ENCODE measurements around the gene CCDC142.

Gene CCDC142

GRCh38 chr2:74440378-74441169, 42.2 kb downstream of the CCDC142 start:
- DNase-seq = no peak

- DNase-seq = no peak
Measured at GRCh38 chr2:74439803-74440377, 42.9 kb downstream of the CCDC142 start.

DNA sequence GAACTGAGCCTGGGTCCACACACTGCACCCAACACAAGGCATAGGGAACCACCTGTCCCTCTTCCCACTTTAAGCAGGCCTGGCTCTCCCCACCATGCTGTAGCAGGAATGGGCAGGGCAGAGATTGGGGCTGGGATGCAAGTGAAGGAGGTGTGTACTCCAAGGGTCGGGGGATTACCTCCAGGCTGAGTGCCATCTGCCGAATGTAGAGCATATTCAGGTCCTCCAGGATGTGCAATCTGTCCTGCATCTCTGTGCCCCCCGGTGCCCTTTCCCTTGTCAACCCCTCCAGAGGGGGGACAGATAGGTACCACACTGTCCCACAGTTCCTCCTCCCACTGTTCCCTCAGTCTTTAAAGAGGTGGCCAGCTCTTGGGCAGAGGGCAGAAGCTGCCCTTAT, 43.4 kb downstream of the CCDC142 start:
- DNase-seq = no peak

- DNase-seq = no peak
Measured at GRCh38 chr2:74438248-74438647, 44.5 kb downstream of the CCDC142 start.

GRCh38 chr2:74436848-74437695, 45.7 kb downstream of the CCDC142 start:
- DNase-seq = no peak

GRCh38 chr2:74436111-74436805, 46.5 kb downstream of the CCDC142 start:
- no peak for DNase-seq

- no peak for DNase-seq
Measured at GRCh38 chr2:74430502-74430901, 52.3 kb downstream of the CCDC142 start.

DNA sequence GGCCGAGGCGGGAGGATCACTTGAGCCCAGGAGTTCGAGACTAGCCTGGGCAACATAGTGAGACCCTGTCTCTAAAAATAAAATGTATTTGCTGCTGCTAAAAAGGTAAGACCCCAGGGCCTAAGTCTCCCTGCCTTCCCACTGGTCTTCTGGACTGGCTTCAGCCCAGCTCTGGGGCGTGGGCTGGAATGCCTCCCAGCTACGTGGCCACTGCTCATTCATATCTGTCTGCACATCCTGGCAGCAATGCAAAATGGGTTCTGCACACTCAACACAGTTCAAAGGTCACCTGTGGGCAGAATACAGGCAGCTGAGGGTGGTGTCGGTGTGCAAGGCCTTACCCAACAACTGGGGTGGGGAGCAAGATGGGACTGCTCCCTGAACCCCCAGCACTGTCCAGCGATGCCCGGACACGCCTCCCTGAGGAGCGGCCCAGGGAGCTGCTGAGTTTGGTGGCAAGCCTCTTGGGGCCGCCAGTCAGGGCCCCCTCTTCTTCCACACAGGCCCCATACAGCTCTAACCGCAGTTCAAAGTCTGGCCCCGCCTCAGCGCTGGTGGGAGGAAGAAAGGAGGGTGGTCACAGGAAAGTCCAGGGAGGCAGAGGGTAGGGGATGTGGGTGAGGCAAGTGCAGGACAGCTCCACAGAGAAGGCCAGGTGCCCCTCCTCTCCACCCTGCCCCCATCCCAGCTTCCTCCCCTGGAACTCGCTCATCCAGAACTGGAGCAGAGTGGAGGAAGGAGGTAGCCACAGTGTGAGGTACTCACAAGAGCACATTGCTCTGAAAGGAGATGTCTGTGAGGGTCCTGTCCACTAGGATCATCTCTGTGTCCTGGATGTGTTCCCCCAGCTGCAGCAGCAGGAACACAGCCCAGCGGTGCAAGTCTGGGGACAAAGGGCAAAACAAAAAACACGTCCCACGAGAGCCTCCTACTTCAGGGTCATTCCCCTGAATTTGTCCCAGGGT, 53.0 kb downstream of the CCDC142 start:
- no peak for DNase-seq

- no peak for DNase-seq
Measured at GRCh38 chr2:74428675-74429074, 54.1 kb downstream of the CCDC142 start.

DNA sequence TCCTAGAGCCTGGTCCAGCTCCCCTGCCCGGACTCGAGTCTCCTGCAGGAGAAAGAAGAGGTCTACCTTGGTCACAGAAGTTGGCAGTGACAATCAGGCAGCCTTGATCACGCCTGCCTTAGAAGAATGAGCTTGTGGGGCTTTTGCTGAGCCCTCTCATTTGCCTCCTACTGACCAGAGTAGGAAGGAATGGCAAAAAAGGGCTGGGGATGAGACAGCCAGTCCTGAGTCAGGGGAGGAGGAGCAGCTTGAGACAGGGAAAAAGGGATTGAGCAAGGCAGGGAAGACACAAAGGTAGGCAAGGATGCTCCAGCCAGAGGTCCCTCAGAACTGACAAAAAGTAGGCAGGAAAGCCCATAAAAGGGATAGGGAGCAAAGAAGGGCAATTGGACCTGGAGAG, 55.2 kb downstream of the CCDC142 start:
- no peak for DNase-seq

GRCh38 chr2:74426181-74426758, 56.5 kb downstream of the CCDC142 start:
- no peak for DNase-seq

DNA sequence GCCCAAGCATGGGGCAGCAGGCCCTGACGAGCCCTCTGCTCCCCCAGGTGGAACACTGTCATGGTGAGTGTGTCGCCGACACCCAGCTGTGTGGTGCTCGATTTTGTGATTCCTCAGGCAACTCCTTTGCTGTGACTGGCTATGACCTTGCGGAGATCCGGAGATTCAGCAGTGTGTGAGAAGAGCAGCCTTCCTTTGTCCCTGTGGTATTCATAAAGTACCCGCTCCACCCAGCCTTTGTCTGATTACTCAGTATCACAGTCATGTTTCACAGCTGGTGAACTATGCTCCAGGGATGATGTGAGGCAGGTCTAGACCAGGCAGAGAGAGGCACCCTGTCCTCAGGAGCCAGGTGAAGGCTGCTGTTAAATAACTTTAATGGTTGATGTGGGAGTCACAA, 57.3 kb downstream of the CCDC142 start:
- DNase-seq = no peak

GRCh38 chr2:74424995-74425406, 57.8 kb downstream of the CCDC142 start:
- no peak for DNase-seq

DNA sequence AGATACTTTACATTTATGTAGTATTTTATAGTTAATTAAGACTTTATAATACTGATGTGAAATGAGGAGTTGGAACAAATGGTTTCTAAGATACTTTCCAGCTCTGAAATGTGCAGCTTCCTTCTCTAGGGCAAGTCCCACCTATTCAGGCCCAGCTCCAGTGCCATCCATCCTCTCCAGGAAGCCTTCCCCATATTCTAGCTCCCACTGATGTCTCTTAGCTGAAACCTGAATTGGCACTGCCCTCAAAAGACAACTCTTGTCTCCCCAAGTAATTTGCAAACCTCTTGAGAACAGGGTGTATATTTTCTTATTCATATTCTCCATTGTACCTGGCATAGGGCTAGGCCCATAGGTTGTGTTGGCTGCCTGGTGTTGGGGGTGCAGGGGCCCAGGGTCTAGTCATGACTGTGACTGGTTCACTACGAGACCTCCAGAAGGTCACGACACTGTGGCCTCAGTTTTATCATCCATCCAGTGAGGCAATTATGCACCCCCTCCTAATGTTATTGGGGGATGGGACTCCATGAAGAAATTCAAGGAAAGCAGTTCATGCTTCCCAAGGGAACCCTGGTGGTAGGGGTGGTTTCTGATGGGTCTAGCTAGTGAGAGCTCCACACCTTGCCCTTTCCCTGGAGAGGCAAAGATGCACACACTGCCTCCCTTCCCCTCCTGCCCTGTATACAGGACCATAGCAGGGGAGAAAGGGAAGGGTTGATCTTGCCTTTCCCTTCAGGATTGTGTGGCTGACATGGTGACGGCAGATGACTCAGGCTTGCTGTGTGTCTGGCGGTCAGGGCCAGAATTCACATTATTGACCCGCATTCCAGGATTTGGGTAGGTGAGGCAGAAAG, 58.4 kb downstream of the CCDC142 start:
- no peak for DNase-seq

All from CD4-positive, alpha-beta T cell treated with Interleukin-4 for 4 hours (primary cell).